HG03378 (cell line): Measurements from ENCODE around the gene IQCK.
"Not testable (repeated sequence)": the region's sequence is repeated elsewhere in the genome, so short reads cannot be mapped to it uniquely, and the experiment has no call there.

Source experiments
- ATAC-seq: cut with Tn5 transposase; IDR thresholded peaks from one replicate; pipeline ENCODE4 v1.9.1; 2021; ENCODE audit warnings: mild to moderate bottlenecking, moderate library complexity; ENCODE audit not compliant: unreplicated experiment

IQCK gene

GRCh38 chr16:19785081-19785480 is 67.0 kb downstream of the IQCK start:
- no peak for ATAC-seq

DNA sequence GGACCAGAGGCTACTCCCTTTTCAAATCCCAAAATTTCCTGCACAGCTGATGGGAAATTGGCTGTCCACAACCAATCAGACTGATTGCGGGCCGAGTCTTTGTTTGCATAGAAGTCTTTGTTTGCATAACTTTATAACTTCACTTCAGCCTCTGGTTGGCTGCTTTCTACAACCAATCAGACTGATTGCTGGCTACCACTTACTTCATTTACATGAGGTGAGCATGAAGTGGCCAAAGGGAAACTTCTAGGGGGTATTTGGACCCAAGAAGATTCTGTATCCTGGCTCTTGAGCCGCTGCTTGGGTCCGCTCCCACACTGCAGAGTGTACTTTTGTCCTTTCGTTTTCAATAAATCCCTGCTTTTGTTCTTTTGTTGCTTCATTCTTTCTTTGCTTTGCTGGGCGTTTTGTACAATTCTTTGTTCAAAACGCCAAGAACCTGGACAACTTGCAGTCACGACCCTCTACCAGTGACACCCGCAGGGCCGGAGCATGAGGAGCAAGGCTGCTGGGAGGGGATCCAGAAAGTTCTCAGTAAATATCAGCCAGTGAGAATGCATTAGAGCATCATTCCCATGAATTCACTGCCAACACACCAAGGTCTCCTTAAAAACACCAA is 67.5 kb downstream of the IQCK start:
- no peak for ATAC-seq

DNA sequence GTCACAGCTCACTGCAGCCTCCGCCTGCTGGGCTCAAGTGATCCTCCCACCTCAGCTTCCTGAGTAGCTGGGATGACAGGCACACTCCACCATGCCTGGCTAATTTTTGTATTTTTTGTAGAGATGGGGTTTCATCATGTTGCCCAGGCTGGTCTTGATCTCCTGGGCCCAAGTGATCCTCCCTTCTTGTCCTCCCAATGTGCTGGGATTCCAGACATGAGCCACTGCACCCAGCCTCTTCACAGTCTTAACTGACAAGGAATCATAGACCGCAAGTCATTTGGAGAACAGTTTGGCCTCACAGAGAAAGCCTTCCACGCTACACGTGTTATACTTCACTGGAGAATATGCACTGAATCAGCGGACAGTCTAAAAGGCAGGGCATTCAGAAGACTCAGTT is 83.3 kb downstream of the IQCK start:
- not testable (repeated sequence) for ATAC-seq

- not testable (repeated sequence) for ATAC-seq
Measured at GRCh38 chr16:19801824-19802223, 83.8 kb downstream of the IQCK start.

GRCh38 chr16:19802612-19803011 is 84.5 kb downstream of the IQCK start:
- no peak for ATAC-seq

DNA sequence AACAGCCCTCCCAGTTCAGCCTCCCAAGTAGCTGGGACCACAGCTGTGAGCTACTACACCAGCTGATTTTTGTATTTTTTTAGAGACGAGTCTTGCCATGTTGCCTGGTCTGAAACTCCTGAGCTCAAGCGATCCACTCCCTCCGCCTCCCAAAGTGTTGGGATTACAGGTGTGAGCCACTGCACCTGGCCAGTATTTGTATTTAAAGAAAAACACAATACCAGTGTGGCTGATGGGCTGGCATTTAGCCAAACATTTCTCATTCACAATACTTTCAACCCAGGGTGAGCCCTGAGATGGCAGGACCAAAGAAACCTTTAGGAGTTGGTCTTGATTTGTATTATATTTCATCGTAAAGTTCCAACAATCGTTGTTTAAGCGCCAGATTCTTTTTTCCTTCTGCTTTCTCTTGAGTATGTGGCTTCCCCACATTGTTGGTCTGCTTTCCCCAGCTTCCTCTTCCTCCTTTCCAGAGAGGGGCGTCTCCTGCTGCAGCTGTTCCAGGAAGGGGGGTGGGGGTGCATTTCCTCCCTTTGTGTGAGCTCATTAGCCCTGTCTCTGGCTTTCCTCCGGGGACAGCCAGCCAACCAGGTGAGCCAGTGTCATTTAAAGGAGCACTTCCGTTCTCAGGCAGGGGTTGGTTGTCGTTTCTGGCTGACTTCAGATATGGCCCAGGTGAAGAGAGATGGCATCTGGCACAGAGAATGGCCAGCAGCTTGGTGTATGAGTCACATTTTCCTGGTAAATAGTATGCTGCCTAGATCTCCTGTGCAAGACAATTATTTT is 86.7 kb downstream of the IQCK start:
- no peak for ATAC-seq

DNA sequence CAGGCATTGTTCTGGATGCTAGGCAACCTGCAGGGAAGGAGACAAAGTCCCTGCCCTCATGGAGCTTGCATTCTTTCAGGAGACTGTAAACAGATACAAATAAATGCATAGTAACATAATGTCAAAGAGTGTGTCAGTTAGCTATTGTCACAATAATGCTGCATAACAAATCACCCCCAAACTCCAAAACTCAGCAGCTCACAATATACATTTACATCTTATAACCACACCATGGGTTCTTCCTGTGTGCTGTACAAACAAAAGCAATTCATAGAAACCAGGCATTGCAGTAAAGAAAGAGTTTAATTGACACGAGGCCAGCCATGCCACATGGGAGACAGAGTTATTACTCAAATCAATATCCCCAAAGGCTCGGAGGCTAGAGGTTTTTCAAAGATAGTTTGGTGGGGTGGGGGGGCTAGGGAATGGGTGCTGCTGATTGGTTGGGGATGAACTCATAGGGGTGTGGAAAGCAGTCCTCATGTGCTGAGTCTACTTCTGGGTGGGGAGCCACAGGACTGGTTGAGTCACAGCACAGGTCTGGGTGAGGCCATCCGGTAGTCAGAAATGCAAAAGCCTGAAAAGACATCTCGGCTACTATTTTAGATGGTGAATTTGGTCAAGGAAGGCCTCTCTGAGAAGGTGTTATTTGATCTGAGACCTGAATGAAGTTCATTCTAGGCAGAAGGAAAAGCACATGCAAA is 87.5 kb downstream of the IQCK start:
- ATAC-seq = no peak

DNA sequence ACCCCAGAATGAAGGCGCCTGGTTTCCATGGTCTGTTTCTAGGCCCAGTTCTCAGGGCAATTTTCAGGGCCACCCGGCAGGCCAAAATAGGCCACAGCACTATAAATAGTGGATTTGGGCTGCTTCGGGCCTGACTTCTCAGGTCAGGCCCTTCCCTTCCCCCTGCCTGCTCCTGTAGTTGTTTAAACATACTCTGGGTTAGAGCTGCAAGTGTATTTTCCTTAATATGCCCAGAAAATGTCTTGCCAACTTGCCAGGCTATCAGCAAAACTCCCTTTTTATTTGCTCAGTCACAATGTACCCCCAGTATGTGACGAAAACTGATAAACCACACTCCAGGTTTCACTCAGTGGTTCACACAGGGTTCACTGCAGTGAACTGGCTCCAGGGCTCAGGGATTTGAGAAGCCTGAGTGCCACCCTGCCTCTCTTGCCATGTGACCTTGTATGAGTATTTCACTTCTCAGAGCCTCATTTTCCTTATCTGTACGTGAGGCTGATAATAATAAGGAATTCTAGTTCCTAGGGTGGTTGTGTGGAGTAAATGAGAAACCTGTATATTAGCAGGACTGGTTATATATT is 90.1 kb downstream of the IQCK start:
- ATAC-seq = peak; percentile 67

- ATAC-seq = no peak
Measured at GRCh38 chr16:19809121-19809635, 91.1 kb downstream of the IQCK start.

GRCh38 chr16:19809693-19810092 is 91.6 kb downstream of the IQCK start:
- ATAC-seq = no peak

- no peak for ATAC-seq
Measured at GRCh38 chr16:19810817-19811731, 93.0 kb downstream of the IQCK start.

GRCh38 chr16:19812986-19813385 is 94.9 kb downstream of the IQCK start:
- ATAC-seq = no peak

DNA sequence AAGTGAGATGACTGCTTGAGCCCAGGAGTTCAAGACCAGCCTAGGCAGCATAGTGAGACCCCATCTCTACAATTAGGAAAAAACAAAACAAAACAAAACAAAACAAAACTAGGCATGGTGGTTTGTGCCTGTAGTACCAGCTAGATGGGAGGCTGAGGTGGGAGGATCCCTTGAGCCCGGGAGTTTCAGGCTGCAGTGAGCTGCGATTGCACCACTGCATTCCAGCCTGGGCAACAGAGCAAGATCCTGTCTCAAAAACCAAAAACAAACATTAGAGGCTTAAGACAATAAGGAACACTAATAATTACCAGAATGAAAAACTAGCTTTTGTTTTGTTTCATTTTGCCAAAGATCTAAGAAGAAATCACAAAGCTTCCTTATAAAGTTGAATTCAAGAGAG is 97.3 kb downstream of the IQCK start:
- no peak for ATAC-seq

DNA sequence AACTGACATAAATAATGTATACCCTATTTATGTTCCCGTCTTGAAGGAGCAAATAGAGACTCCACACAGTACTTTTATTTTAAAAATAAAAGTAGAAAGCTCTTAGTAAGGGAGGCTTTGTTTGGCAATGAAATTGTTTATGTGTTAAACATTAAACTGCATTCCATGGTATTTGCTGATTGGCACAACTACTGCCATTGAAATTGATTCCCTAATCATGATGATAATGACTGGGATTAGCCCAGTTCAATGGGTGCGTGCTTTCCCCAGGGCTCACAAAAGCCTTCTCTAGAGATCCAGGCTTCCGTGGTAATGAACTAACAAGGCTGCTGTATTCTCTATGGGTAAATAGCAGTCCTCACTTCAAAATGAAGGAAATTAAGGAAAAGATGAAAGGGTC is 99.1 kb downstream of the IQCK start:
- ATAC-seq = no peak

DNA sequence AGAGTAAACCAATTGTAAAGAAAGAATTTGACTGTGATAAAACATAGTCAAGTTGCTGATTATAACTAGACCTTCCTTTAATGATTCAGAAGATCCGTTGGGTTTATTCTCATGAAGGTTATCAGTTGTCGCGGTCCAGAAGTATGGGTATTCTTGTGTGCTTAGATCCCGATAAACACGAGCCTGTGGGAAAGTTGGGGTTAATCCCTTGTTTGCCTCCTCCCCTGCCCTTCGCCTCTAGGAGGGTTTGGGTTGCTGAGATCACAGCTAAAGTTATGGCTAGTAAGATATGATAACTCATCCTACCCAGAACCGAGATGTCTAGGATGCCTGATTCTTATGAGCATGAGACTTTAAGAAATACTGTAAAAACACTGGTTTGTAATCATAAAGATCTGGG is 99.8 kb downstream of the IQCK start:
- ATAC-seq = no peak

DNA sequence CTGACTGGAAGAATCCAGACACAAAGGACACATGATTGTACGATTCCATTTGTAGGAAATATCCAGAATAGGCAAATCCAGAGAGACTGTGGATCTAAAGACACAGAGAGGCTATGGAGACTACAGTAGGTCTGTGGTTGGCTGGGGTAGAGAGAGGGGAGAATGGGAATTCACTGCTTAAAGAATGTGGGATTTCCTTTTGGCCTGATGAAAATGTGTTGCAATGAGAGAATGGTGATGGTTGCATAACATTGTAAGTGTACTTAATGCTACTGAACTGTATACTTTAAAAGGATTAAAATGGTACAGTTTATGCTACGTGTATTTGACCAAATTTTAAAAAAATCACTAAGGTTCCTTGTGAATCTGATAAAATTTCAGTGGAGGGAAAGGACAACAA is 104.5 kb downstream of the IQCK start:
- no peak for ATAC-seq

- no peak for ATAC-seq
Measured at GRCh38 chr16:19823322-19823721, 105.3 kb downstream of the IQCK start.

DNA sequence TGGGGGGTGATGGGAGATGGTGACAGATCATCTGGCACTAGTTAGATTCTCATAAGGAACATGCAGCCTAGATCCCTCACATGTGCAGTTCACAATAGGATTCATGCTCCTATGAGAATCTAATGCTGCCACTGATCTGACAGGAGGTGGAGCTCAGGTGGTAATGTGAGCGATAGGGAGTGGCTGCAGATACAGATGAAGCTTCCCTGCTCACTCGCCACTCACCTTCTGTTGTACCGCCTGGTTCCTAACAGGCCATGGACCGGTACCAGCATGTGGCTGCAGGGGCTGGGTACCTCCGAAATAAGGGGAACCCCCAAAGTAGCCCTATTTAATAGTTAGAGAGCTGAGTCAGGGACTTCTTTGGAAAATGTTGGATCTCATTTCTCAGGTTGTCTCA is 106.1 kb downstream of the IQCK start:
- no peak for ATAC-seq

DNA sequence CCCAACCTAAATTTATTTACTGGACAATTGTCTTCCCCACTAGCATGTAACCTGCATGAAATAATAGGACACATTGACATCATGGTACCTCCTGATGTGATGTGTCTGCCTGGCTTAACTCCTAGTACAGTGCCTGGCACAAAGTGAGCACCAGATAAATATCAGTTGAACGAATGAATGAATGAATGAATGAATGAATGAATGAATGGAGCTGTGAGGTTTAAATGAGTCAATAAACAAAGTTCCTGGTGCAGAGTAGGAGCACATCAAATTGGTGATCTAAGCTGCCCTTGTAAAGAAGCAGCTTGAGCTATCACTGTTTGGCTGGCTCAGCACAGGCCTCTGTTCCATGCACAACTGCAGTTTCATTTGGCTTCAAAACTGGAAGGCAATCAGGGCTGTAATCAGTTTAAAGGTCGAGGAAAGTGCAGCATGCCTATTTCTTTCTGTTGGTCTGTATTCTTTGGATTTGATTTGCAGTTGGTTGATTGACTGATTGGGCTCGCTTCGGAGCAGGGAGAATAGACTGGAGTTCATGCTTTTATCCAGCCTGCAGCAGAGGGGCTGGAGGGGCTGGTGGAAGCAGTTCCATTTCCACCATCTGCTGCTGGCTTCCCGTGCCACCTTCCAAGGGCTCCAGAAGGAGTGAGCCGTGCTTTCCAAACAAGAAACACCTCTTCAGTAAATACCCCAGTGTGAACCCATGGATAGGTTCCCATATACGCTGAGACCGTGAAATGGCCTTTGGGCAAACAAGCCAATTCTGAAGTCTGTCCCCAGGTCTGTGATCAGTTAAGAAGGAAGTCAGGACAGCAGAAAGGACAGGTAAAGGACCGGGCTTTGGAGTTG is 112.0 kb downstream of the IQCK start:
- no peak for ATAC-seq
